Measurements from ENCODE around the gene ZNF358. TPM values are rescaled to one million over a fixed set of nuclear protein-coding genes. Genes with fewer than 3 reads are reported as not detected.

Gene ZNF358
- polyA plus RNA-seq, 3 donors, result 0.41 to 8.6 (median 1.0) TPM

DNA sequence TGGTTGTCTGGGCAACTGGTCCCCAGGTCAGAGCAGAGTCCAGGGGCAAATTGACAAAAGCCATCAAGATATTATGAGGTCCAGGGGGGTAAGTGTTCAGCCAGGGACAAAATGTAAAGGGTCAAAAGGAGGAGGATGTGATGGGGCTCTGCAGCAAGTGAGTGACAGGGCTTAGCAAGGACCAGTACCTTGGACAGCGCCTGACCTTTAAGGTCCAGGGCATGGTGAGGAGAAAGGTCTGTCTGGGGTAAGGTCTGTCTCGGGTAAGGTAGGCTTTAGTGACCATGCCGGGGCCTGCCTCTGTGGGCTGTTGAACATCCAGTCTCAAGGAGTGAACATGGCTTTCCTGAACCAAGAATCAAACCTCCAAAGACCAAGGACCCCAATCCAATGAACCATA lies 6.3 kb upstream of the ZNF358 start:
- TF ChIP-seq CTCF (IDR thresholded peaks at IDR 0.05), result no peak
- H3K4me1 Mint-ChIP-seq, result peaks cover 27% of the 10 kb centered on the region

DNA sequence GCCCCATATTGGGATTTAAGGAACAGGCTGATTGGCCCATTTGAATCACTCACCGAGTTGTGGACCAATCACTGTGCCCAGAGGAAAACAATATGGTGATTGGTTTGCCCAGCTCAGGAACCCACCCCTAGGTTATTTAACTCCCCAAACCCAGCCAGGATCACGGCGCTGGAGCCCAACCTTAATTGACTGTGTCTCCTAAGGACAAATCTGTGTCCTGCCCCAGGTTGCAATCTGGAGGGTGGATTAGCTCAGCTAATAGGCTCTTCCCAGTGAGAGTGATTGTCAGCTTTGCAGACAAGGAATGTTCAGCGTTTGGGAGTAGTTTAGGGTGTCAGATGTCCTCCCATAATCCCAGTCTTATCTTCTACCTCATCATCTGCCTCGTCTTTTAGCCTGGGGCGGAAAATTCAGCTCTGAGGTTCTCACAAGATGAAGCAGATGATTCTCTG lies 3.5 kb upstream of the ZNF358 start:
- no peak for DNase-seq
- Histone ChIP-seq H3K36me3 (replicated peaks in 1 of 2; ENCODE audit: control insufficient read depth in 1 of 2, insufficient read depth in 2 of 2, low read length in 2 of 2) (no peaks in the 10 kb centered on the region), H3K4me2 (replicated peaks; ENCODE audit: extremely low read depth, low read length, poor library complexity, severe bottlenecking) (no peak overlapping the region), H3K9me3 (replicated peaks in 1 of 2; ENCODE audit: control insufficient read depth in 1 of 2, insufficient read depth in 1 of 2, low read length in 2 of 2) (no peaks in the 10 kb centered on the region), H3K27ac (ENCODE audit: low read depth in 1 of 2, low read length in 2 of 2) (no peak overlapping the region), H3K4me3 (replicated peaks in 1 of 3; ENCODE audit: low read depth in 2 of 3, low read length in 3 of 3) (no peak overlapping the region), H3K9ac (ENCODE audit: insufficient read depth, low read length, poor library complexity, severe bottlenecking) (no peak overlapping the region), H4K20me1 (ENCODE audit: insufficient read depth, low read length) (no peaks in the 10 kb centered on the region), H3K79me2 (ENCODE audit: insufficient read depth, low read length) (no peaks in the 10 kb centered on the region), H3K4me1 (ENCODE audit: control insufficient read depth in 1 of 2, insufficient read depth in 2 of 2, low read length in 2 of 2) (peaks cover 13 to 21% of the 10 kb centered on the region in 2 donors), H3K27me3 (ENCODE audit: control insufficient read depth in 2 of 2, insufficient read depth in 2 of 2, low read length in 2 of 2) (peaks cover 2 to 23% of the 10 kb centered on the region in 2 donors), H2AFZ (ENCODE audit: insufficient read depth, low read depth, low read length, poor library complexity, severe bottlenecking) (no peak overlapping the region)
- peaks cover 34 to 47% (median 35%) of the 10 kb centered on the region in 3 donors for H3K27me3 Mint-ChIP-seq (ENCODE audit: low read depth in 3 of 3)
- H3K4me1 Mint-ChIP-seq, result peaks cover 21% of the 10 kb centered on the region
- H3K4me3 Mint-ChIP-seq, result no peak overlapping the region
- H3K9me3 Mint-ChIP-seq, result peaks cover 0 to 8% (median 2%) of the 10 kb centered on the region in 7 donors
- H3K27ac Mint-ChIP-seq, result no peak overlapping the region
- intact Hi-C loops (cut with micrococcal nuclease), result no loop called here
- peaks cover 0 to 3% of the 10 kb centered on the region in 2 donors for H3K36me3 Mint-ChIP-seq
- TF ChIP-seq CTCF (IDR thresholded peaks at IDR 0.05), result no peak
- WGBS (ENCODE audit: insufficient coverage), result 95% methylated on average over 2 of the region's 6 CpGs

More for the DNA sequence above, 6.3 kb upstream of the ZNF358 start:
- H3K79me2 ChIP-seq (ENCODE audit: insufficient read depth, low read length), result no peaks in the 10 kb centered on the region
- no peaks in the 10 kb centered on the region for H3K36me3 ChIP-seq (replicated peaks in 1 of 2; ENCODE audit: control insufficient read depth in 1 of 2, insufficient read depth in 2 of 2, low read length in 2 of 2)
- Mint-ChIP-seq H3K9me3 (peaks cover 0 to 7% (median 2%) of the 10 kb centered on the region in 7 donors), H3K27me3 (ENCODE audit: low read depth in 3 of 3) (peaks cover 27 to 46% (median 31%) of the 10 kb centered on the region in 3 donors), H3K36me3 (no peaks in the 10 kb centered on the region), H3K27ac (peak overlapping the region in 1 of 7 donors; percentile 18), H3K4me3 (peak overlapping the region in 1 of 2 donors; percentile 30)
- H3K9ac ChIP-seq (ENCODE audit: insufficient read depth, low read length, poor library complexity, severe bottlenecking), result no peak overlapping the region
- H3K27ac ChIP-seq (ENCODE audit: low read depth in 1 of 2, low read length in 2 of 2), result no peak overlapping the region
- DNase-seq, result no peak
- H3K4me2 ChIP-seq (replicated peaks; ENCODE audit: extremely low read depth, low read length, poor library complexity, severe bottlenecking), result no peak overlapping the region
- no peaks in the 10 kb centered on the region for H4K20me1 ChIP-seq (ENCODE audit: insufficient read depth, low read length)
- intact Hi-C loops (cut with micrococcal nuclease), result loop anchor here (5.0 kb wide), 1 partner anchor 37 kb away; no protein-coding TSS in a partner anchor
- WGBS (ENCODE audit: insufficient coverage), result 48% methylated on average over 2 of the region's 3 CpGs
- H3K9me3 ChIP-seq (replicated peaks in 1 of 2; ENCODE audit: control insufficient read depth in 1 of 2, insufficient read depth in 1 of 2, low read length in 2 of 2), result peaks cover 0 to 3% of the 10 kb centered on the region in 2 donors
- no peak overlapping the region for H3K4me3 ChIP-seq (replicated peaks in 1 of 3; ENCODE audit: low read depth in 2 of 3, low read length in 3 of 3)
- peaks cover 0 to 16% of the 10 kb centered on the region in 2 donors for H3K27me3 ChIP-seq (ENCODE audit: control insufficient read depth in 2 of 2, insufficient read depth in 2 of 2, low read length in 2 of 2)
- peaks cover 23 to 35% of the 10 kb centered on the region in 2 donors for H3K4me1 ChIP-seq (ENCODE audit: control insufficient read depth in 1 of 2, insufficient read depth in 2 of 2, low read length in 2 of 2)
- no peak overlapping the region for H2AFZ ChIP-seq (ENCODE audit: insufficient read depth, low read depth, low read length, poor library complexity, severe bottlenecking)

All from CD14-positive monocyte (primary cell).